Fibroblast of mammary gland (primary cell): ENCODE results near the gene MICU1.
"Not testable (repeated sequence)": the region's sequence is repeated elsewhere in the genome, so short reads cannot be mapped to it uniquely, and the experiment has no call there.

Experiments used
- DNase-seq: peaks from one replicate; pipeline ENCODE4 v3.0.0-alpha.2; 2010; ENCODE audit warnings: low read depth
- H3K4me3 ChIP-seq: 2 replicates; pipeline ENCODE4 v1.5.1; 2011; ENCODE audit warnings: low read depth, mild to moderate bottlenecking, low read length, moderate library complexity; ENCODE audit not compliant: control insufficient read depth
- CTCF ChIP-seq: conservative IDR thresholded peaks from 2 replicates; pipeline ENCODE4 v1.5.1; 2011; ENCODE audit warnings: low read depth, low read length, inconsistent platforms; ENCODE audit not compliant: control insufficient read depth, insufficient read depth

Gene MICU1

DNA sequence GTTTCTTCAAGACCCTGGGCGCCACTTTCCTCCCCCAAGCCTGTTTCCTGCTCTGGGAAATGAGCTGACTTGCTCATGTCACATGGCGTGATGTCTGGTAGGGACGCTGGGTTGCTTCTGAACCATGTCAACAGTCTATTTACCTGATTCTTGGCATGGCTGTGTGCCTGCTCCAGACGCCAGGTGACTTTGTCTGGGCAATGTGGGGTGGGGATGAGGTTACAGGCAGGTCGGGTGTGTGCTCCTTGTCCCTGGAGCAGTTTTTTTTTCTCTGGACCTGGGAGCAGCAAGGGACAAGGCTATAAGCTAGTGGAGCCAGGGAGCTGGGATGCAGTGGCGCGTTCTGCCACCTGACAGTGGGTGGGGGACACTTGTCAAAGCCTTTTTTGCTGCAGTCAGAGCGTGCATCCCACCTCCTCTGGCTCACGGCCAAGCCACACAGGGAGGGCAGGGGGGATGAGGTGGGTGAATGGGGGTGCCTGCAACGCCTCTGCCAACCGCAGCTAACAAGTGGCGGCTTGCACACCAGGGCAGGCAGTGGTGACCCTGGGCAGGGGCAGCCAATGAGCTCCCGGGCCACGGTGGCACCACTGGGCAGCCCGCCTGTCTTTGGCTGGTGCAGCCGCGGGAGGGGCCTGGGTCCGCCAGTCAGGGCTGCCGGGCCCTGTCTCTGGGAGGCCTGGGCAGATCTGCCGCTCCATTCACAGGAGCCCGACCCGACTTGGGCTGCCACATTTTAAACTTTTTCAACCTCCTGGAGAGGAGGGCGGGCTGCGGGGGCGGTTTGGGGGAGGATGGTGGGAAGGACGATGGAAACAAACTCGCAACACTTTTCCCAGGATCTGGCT is 294.1 kb downstream of the MICU1 start:
- no peak overlapping the region for H3K4me3 ChIP-seq
- peak; percentile 9 for TF ChIP-seq CTCF
- peak; percentile 88 for DNase-seq

DNA sequence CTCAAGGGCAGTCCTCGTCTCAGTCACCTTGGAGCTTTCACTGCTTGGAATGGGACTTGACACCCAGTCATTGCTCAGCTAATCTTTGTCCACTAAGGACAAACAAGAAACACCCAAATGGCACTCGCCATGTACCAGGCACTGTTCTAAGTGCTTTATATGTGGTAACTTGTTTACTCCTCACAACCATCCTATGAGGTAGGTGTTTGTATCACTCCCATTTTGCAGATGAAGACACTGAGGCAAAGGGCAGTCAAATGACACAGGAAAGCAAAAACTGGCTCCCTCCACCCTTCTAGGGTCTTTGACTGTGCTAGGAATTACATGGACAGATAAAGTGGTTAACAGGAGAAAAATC is 295.8 kb downstream of the MICU1 start:
- DNase-seq, result no peak
- no peak for TF ChIP-seq CTCF
- no peak overlapping the region for H3K4me3 ChIP-seq

DNA sequence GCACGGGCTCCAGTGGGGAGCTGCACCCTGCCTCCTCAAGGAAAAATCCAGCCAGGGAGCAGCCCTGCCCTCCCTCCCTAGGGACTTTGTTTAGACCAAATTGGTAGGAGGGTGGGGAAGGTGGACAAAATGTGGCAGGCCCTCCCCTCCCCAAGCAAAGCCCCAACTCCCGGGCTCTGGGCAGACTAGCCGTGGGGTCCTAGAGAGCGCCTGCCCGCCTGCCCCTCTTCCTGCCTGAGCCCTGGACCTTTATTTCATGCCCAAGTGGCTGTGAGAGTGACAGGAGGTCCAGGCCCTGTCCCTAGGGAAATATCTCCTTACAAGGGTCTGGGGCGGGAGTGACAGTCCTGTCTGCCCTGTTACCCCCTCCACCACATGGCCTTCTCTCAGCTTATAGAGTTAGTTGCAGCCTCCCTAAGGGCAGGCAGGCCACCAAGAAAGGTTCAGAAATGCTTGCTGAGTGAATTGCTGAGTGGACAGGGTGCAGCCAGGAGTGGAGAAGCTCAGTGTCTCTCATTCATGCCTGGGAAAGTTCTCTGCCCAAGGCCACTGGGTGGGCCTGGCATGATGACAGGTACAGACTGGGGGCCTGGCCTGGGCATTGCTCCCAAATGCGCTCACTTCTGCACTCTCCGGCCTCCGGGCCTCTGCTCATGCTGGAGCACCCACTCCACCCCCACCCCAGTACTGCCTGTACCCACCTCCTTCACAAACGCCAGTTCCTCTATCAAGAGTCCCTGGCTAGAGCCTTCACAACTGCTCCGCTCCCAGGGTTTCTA is 296.4 kb downstream of the MICU1 start:
- no peak for DNase-seq
- no peak overlapping the region for H3K4me3 ChIP-seq
- no peak for TF ChIP-seq CTCF

DNA sequence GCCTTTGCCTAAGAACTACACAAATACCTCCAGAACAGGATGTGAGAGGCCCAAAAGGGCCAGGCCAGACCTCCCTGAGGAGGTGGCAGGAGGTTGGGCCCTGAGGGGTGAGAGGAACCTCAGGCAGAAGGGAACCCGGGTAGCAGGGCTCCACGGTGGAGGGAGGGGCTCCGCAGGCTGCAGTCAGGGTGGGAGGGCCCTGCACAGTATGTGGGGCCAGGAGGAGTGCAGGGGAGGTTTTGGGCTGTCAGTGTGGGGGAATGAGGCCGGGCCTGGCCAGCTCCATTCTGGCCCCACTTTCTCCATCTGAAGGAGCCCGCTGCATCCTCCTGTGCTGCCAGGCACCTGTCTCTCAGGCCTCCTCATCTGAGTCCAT is 297.1 kb downstream of the MICU1 start:
- no peak for DNase-seq
- no peak overlapping the region for H3K4me3 ChIP-seq
- TF ChIP-seq CTCF, result no peak

DNA sequence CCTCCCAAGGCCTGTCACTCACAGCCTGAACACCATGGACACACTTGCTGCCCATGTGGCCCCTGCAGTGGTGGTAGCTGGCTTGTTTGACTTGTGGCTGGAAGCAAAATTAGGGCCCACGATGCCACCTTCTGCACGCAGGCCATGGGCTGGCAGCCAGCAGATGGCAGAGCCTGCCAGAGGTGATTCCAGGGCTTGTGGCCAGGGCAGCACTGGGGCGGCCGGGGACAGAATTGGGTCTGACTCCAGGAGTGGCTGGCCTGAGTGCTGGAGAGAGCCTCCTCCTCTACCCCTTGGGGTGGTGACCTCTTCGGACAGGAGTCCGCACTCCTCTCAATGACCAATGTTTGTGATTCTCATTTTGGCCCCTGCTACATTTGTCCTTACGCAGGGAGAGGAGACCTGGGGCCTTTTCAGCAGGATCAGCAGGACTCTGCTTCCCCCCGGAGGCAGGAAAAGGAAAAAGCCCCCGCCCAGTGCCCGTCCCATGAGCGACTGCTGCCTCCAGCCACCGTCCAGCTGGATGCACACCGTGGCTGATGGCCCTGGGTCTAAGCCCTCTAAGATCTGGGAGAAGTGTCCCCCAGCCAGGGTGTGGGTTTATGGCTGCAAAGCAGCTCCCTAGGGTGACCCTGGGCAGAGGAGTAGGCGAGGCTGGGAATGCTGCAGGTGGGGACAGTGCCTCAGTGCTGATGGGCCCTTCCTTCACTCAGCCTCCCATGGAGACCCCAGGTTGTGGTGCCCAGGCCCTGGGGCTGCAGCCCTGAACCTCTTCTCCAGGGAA is 297.6 kb downstream of the MICU1 start:
- peak; percentile 65 for TF ChIP-seq CTCF
- peak; percentile 66 for DNase-seq
- no peak overlapping the region for H3K4me3 ChIP-seq

- DNase-seq, H3K4me3 ChIP-seq: not testable (repeated sequence)
Measured at GRCh38 chr10:72326665-72327603, 298.9 kb downstream of the MICU1 start.

DNA sequence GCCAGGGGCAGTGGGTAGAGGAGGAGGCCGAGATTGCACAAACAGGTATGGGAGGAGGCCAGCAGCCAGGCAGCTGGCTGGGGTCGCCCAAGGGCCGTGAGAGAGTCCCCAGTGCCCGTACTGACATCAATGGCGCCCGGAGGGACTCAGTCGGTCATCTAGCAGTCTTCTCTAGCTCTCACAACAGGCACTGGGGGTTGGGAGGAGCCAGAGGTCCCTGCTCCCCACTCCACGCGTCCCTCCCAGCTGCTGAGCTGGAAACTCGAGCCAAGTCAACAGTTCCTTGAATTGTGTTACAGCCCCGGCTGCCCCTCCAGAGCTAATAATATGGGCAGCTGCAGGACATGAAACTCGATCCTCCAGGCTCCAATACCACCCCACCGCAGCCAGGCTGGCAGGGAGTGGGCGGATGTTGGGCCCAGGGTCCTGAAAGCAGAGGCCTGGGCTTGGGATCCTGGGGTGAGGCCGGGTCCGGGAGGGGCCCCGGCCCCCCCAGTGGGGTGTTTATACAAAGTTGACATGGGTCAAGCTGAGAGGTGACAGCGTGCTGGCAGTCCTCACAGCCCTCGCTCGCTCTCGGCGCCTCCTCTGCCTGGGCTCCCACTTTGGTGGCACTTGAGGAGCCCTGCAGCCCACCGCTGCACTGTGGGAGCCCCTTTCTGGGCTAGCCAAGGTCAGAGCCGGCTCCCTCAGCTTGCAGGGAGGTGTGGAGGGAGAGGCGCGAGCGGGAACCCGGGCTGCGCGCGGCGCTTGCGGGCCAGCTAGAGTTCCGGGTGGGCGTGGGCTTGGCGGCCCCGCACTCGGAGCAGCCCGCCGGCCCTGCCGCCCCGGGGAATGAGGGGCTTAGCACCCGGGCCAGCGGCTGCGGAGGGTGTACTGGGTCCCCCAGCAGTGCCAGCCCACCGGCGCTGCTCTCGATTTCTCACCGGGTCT is 300.4 kb downstream of the MICU1 start:
- DNase-seq, result peak; percentile 62
- H3K4me3 ChIP-seq, result not testable (repeated sequence)
